H9 (cell line): ENCODE data around the gene PSMB5. TPM values are rescaled to one million over a fixed set of nuclear protein-coding genes. Genes with fewer than 3 reads are reported as not detected.

Experiments
- DNase-seq: peaks from one replicate; pipeline ENCODE4 v3.0.0-alpha.2; 2017
- H2AFZ ChIP-seq: one replicate; pipeline ENCODE4 v1.6.1; 2013; ENCODE audit warnings: mild to moderate bottlenecking, low read length, control low read depth, moderate library complexity
- H2AK5ac ChIP-seq: 2 replicates; pipeline ENCODE4 v1.6.1; 2013; ENCODE audit warnings: low read length, control low read depth, mixed read lengths; ENCODE audit not compliant: insufficient read length
- H2BK120ac ChIP-seq: one replicate; pipeline ENCODE4 v1.6.1; 2013; ENCODE audit warnings: low read depth, mild to moderate bottlenecking, low read length, control low read depth, inconsistent platforms; ENCODE audit not compliant: poor library complexity, severe bottlenecking
- H2BK12ac ChIP-seq: 2 replicates; pipeline ENCODE4 v1.6.1; 2013; ENCODE audit warnings: low read length, control low read depth, mixed read lengths, low read depth; ENCODE audit not compliant: insufficient read length
- H2BK15ac ChIP-seq: 2 replicates; pipeline ENCODE4 v1.6.1; 2013; ENCODE audit warnings: low read depth, low read length, control low read depth
- H2BK20ac ChIP-seq: one replicate; pipeline ENCODE4 v1.6.1; 2013; ENCODE audit warnings: low read depth, mild to moderate bottlenecking, low read length, control low read depth, inconsistent platforms; ENCODE audit not compliant: poor library complexity, severe bottlenecking
- H2BK5ac ChIP-seq: 2 replicates; pipeline ENCODE4 v1.6.1; 2013; ENCODE audit warnings: low read length, control low read depth, mixed read lengths; ENCODE audit not compliant: insufficient read length
- H3K14ac ChIP-seq: 2 replicates; pipeline ENCODE4 v1.6.1; 2013; ENCODE audit warnings: low read length, control low read depth; ENCODE audit not compliant: insufficient read depth
- H3K18ac ChIP-seq: 2 replicates; pipeline ENCODE4 v1.6.1; 2013; ENCODE audit warnings: low read depth, mild to moderate bottlenecking, mixed read lengths, low read length, control low read depth; ENCODE audit not compliant: insufficient read length
- H3K23ac ChIP-seq: 2 replicates; pipeline ENCODE4 v1.6.1; 2013; ENCODE audit warnings: low read length, control low read depth, mixed read lengths, low read depth; ENCODE audit not compliant: insufficient read length
- H3K23me2 ChIP-seq: 2 replicates; pipeline ENCODE4 v1.6.1; 2013; ENCODE audit warnings: low read depth, mild to moderate bottlenecking, mixed read lengths, low read length, control low read depth; ENCODE audit not compliant: insufficient read length, poor library complexity, severe bottlenecking
- H3K27ac ChIP-seq: 2 replicates; pipeline ENCODE4 v1.5.1; 2013; ENCODE audit warnings: low read length, control low read depth, mixed read lengths, low read depth; ENCODE audit not compliant: insufficient read length
- H3K27me3 ChIP-seq: 2 replicates; pipeline ENCODE4 v1.6.1; 2013; ENCODE audit warnings: low read length, control low read depth, inconsistent platforms; ENCODE audit not compliant: insufficient read depth
- H3K4ac ChIP-seq: 2 replicates; pipeline ENCODE4 v1.6.1; 2013; ENCODE audit warnings: low read depth, mild to moderate bottlenecking, control low read depth, inconsistent platforms, low read length, moderate library complexity
- H3K4me1 ChIP-seq: 2 replicates; pipeline ENCODE4 v1.6.1; 2013; ENCODE audit warnings: low read length, control low read depth, inconsistent platforms; ENCODE audit not compliant: insufficient read depth
- H3K4me2 ChIP-seq: 2 replicates; pipeline ENCODE4 v1.6.1; 2013; ENCODE audit warnings: low read length, control low read depth, mixed read lengths; ENCODE audit not compliant: insufficient read length, insufficient read depth
- H3K56ac ChIP-seq: 2 replicates; pipeline ENCODE4 v1.6.1; 2013; ENCODE audit warnings: low read depth, mild to moderate bottlenecking, mixed read lengths, low read length, control low read depth; ENCODE audit not compliant: insufficient read length
- H3K79me1 ChIP-seq: 2 replicates; pipeline ENCODE4 v1.6.1; 2013; ENCODE audit warnings: low read depth, mild to moderate bottlenecking, moderate library complexity, low read length, control low read depth, inconsistent platforms; ENCODE audit not compliant: insufficient read depth, poor library complexity, severe bottlenecking
- H3K79me2 ChIP-seq: 2 replicates; pipeline ENCODE4 v1.6.1; 2013; ENCODE audit warnings: low read length, control low read depth, inconsistent platforms; ENCODE audit not compliant: insufficient read depth
- H3K9ac ChIP-seq: 2 replicates; pipeline ENCODE4 v1.6.1; 2013; ENCODE audit warnings: low read length, control low read depth, mixed read lengths; ENCODE audit not compliant: insufficient read length; ENCODE audit errors: extremely low read depth
- H3K9me3 ChIP-seq: one replicate; pipeline ENCODE4 v1.6.1; 2013; ENCODE audit warnings: low read depth, low read length, inconsistent platforms; ENCODE audit not compliant: control insufficient read depth
- H3T11ph ChIP-seq: one replicate; pipeline ENCODE4 v1.6.1; 2013; ENCODE audit warnings: mild to moderate bottlenecking, low read length, control low read depth, inconsistent platforms
- H4K20me1 ChIP-seq: one replicate; pipeline ENCODE4 v1.6.1; 2013; ENCODE audit not compliant: control insufficient read depth, insufficient read length, insufficient read depth
- H4K5ac ChIP-seq: 2 replicates; pipeline ENCODE4 v1.6.1; 2013; ENCODE audit warnings: low read depth, mild to moderate bottlenecking, mixed read lengths, low read length, control low read depth; ENCODE audit not compliant: insufficient read length
- H4K8ac ChIP-seq: replicated peaks from 2 replicates; pipeline ENCODE4 v1.6.1; 2013; ENCODE audit warnings: low read length, control low read depth, mixed read lengths, low read depth; ENCODE audit not compliant: insufficient read length
- H4K91ac ChIP-seq: 2 replicates; pipeline ENCODE4 v1.6.1; 2013; ENCODE audit warnings: low read depth, mild to moderate bottlenecking, moderate library complexity, mixed read lengths, low read length, control low read depth; ENCODE audit not compliant: insufficient read length
- H3K27ac Mint-ChIP-seq, 3 experiments: 2 replicates in 2 of 3; 3 replicates in 1 of 3; pipeline ENCODE4 v1.8.0; 2020 to 2021; ENCODE audit warnings: mixed read lengths in 3 of 3, mild to moderate bottlenecking in 1 of 3, moderate library complexity in 1 of 3
- H3K27me3 Mint-ChIP-seq: 2 replicates; pipeline ENCODE4 v1.8.0; 2021; ENCODE audit warnings: low read depth, mild to moderate bottlenecking, moderate library complexity, mixed read lengths
- H3K36me3 Mint-ChIP-seq, 3 experiments: 2 replicates in 2 of 3; 3 replicates in 1 of 3; pipeline ENCODE4 v1.8.0; 2020 to 2021; ENCODE audit warnings: low read depth in 3 of 3, mixed read lengths in 3 of 3; ENCODE audit not compliant: insufficient read depth in 1 of 3
- H3K4me1 Mint-ChIP-seq, 2 experiments: 2 replicates each; pipeline ENCODE4 v1.8.0; 2020; ENCODE audit warnings: mixed read lengths in 2 of 2
- H3K4me3 Mint-ChIP-seq, 2 experiments: 2 replicates in 1 of 2; 3 replicates in 1 of 2; pipeline ENCODE4 v1.8.0; 2020 to 2021; ENCODE audit warnings: mild to moderate bottlenecking in 2 of 2, mixed read lengths in 2 of 2, moderate library complexity in 1 of 2
- H3K9me3 Mint-ChIP-seq, 2 experiments: 2 replicates in 1 of 2; 3 replicates in 1 of 2; pipeline ENCODE4 v1.8.0; 2020; ENCODE audit warnings: mild to moderate bottlenecking in 2 of 2, mixed read lengths in 2 of 2, moderate library complexity in 1 of 2
- CTCF ChIP-seq: fragments of 200-600 bp; sonication (generic); conservative IDR thresholded peaks from 3 replicates; pipeline ENCODE4 v1.8.0; 2021; ENCODE audit warnings: antibody characterized with exemption, mild to moderate bottlenecking
- WGBS: extraction: QIAGEN DNeasy Blood & Tissue Kit; methylation state at CpG from one replicate; pipeline ENCODE4 v1.1.7; 2013; ENCODE audit warnings: missing lambda C conversion rate, low lambda C conversion rate, mixed read lengths; ENCODE audit not compliant: insufficient read length; ENCODE audit errors: extremely low coverage; 5-methylcytosine and 5-hydroxymethylcytosine counted together
- total RNA-seq: library from RNA; stranded (reverse); gene quantifications from 2 replicates; pipeline ENCODE4 v1.2.1, GENCODE V29; 2021

PSMB5 gene
- total RNA-seq, 1 experiment from 2014 or later, result 252 TPM

- Mint-ChIP-seq H3K9me3 (no peaks in the 10 kb centered on the region), H3K36me3 (peaks cover 53 to 88% (median 75%) of the 10 kb centered on the region in 3 experiments), H3K4me1 (peaks cover 4 to 12% of the 10 kb centered on the region in 2 experiments), H3K4me3 (no peak overlapping the region), H3K27ac (peak overlapping the region in 2 of 3 experiments; percentile 9 to 75; a peak in 3 of 7 replicates), H3K27me3 (peaks cover 1% of the 10 kb centered on the region)
- peaks cover 8% of the 10 kb centered on the region for H3K79me1 ChIP-seq
- H3K56ac ChIP-seq, result no peak overlapping the region
- no peak overlapping the region for H3K4ac ChIP-seq
- no peak overlapping the region for H3K18ac ChIP-seq
- no peak overlapping the region for H3K9ac ChIP-seq
- no peak overlapping the region for H2AK5ac ChIP-seq
- no peak overlapping the region for H2BK15ac ChIP-seq
- no peak overlapping the region for H4K8ac ChIP-seq
- no CpG with 5 or more reads among the region's 4 CpGs for WGBS
- H3K79me2 ChIP-seq, result no peaks in the 10 kb centered on the region
- no peak overlapping the region for H3K14ac ChIP-seq
- H2BK5ac ChIP-seq, result no peak overlapping the region
- H3K27me3 ChIP-seq, result no peaks in the 10 kb centered on the region
- H3K9me3 ChIP-seq, result no peaks in the 10 kb centered on the region
- no peak overlapping the region for H4K91ac ChIP-seq
- H3T11ph ChIP-seq, result no peak overlapping the region
- H2BK120ac ChIP-seq, result no peak overlapping the region
- H4K20me1 ChIP-seq, result no peaks in the 10 kb centered on the region
- no peak overlapping the region for H2BK12ac ChIP-seq
- TF ChIP-seq CTCF, result no peak
- H2BK20ac ChIP-seq, result no peak overlapping the region
- no peak for DNase-seq
- H3K27ac ChIP-seq, result no peak overlapping the region
- H3K4me1 ChIP-seq, result no peaks in the 10 kb centered on the region
- no peak overlapping the region for H3K4me2 ChIP-seq
- no peak overlapping the region for H4K5ac ChIP-seq
- no peak overlapping the region for H2AFZ ChIP-seq
- H3K23ac ChIP-seq, result no peak overlapping the region
- peaks cover 6% of the 10 kb centered on the region for H3K23me2 ChIP-seq
These were observed 27.3 kb upstream of the PSMB5 start for GRCh38 chr14:23062002-23062401.
